OCI-LY7 (cell line): ENCODE data around the gene KAZALD1. TPM values are rescaled to one million over a fixed set of nuclear protein-coding genes. Genes with fewer than 3 reads are reported as not detected.
A peak's percentile ranks its signal among the peaks of the same experiment; 100 is the strongest.

ENCODE experiments used
- BruUV-seq: library from RNA; stranded (reverse); fragments of 400-500 nt; replicated peaks from 2 replicates; lab custom pipeline; 2021; lab: Mats Ljungman, UMichigan
- CTCF ChIA-PET: fragments of 300-600 bp; sonication (Branson Sonifier 250); formaldehyde crosslinking; loops from one replicate; lab custom pipeline; 2022; ENCODE audit warnings: antibody characterized with exemption; ENCODE audit not compliant: unreplicated experiment; lab: Charles Lee
- POLR2A ChIA-PET: fragments of 300-600 bp; sonication (Branson Sonifier 250); formaldehyde crosslinking; loops from one replicate; lab custom pipeline; 2022; ENCODE audit warnings: antibody characterized with exemption; lab: Charles Lee
- DNase-seq: peaks from one replicate; pipeline ENCODE4 v3.0.0-alpha.2; 2015; ENCODE audit warnings: low spot score
- H2AFZ ChIP-seq: fragments of 200-600 bp; sonication (generic), shearing (Covaris generic); 2 replicates; pipeline ENCODE4 v1.6.1; 2014; ENCODE audit warnings: mild to moderate bottlenecking, antibody characterized with exemption, low read length, moderate library complexity
- H3K27ac ChIP-seq: fragments of 200-600 bp; sonication (generic); 2 replicates; pipeline ENCODE4 v1.5.1; 2014; ENCODE audit warnings: mixed run types, low read depth, mild to moderate bottlenecking, moderate library complexity, low read length, inconsistent platforms; ENCODE audit not compliant: poor library complexity, severe bottlenecking
- H3K36me3 ChIP-seq: fragments of 200-600 bp; sonication (generic); 2 replicates; pipeline ENCODE4 v1.6.1; 2014; ENCODE audit warnings: mild to moderate bottlenecking, antibody characterized with exemption, low read length, moderate library complexity, mixed read lengths; ENCODE audit not compliant: insufficient read depth
- H3K4me1 ChIP-seq: fragments of 200-600 bp; sonication (generic); 2 replicates; pipeline ENCODE4 v1.5.1; 2014; ENCODE audit warnings: mild to moderate bottlenecking, low read length; ENCODE audit not compliant: insufficient read depth, poor library complexity, severe bottlenecking
- H3K4me2 ChIP-seq: fragments of 200-600 bp; sonication (generic); 2 replicates; pipeline ENCODE4 v1.6.1; 2014; ENCODE audit warnings: mild to moderate bottlenecking, low read length
- H3K4me3 ChIP-seq: fragments of 200-600 bp; sonication (generic); 2 replicates; pipeline ENCODE4 v1.5.1; 2014; ENCODE audit warnings: mild to moderate bottlenecking, low read depth, low read length; ENCODE audit not compliant: poor library complexity, severe bottlenecking
- H3K79me2 ChIP-seq: fragments of 200-600 bp; sonication (generic); 2 replicates; pipeline ENCODE4 v1.6.1; 2016; ENCODE audit warnings: low read depth, mild to moderate bottlenecking, low read length, moderate library complexity, mixed read lengths; ENCODE audit not compliant: insufficient read depth
- H3K9me2 ChIP-seq: fragments of 200-600 bp; sonication (generic); 2 replicates; pipeline ENCODE4 v1.6.1; 2016; ENCODE audit warnings: mild to moderate bottlenecking, low read length, mixed read lengths; ENCODE audit not compliant: insufficient read depth
- H3K9me3 ChIP-seq: fragments of 200-600 bp; sonication (generic); 2 replicates; pipeline ENCODE4 v1.6.1; 2014; ENCODE audit warnings: mild to moderate bottlenecking, mixed run types, low read length, mixed read lengths
- H4K20me1 ChIP-seq: fragments of 200-600 bp; sonication (generic); 2 replicates; pipeline ENCODE4 v1.6.1; 2014; ENCODE audit warnings: mild to moderate bottlenecking, antibody characterized with exemption, low read length, moderate library complexity, mixed read lengths; ENCODE audit not compliant: insufficient read depth
- CTCF ChIP-seq: fragments of 200-600 bp; sonication (generic); conservative IDR thresholded peaks from 2 replicates; pipeline ENCODE4 v1.5.1; 2014; ENCODE audit warnings: mild to moderate bottlenecking, antibody characterized with exemption, low read length, moderate library complexity, mixed read lengths
- EZH2phosphoT487 ChIP-seq: fragments of 200-600 bp; sonication (generic); IDR thresholded peaks from 2 replicates; pipeline ENCODE4 v1.6.1; 2018; ENCODE audit warnings: low read depth, borderline replicate concordance, mild to moderate bottlenecking, mixed run types, antibody characterized with exemption, low read length, moderate library complexity, mixed read lengths
- intact Hi-C: fragments of 100-400 bp; cut with micrococcal nuclease; formaldehyde crosslinking; loops from one replicate; pipeline ENCODE4 v1.10.0; 2022; ENCODE audit not compliant: unreplicated experiment
- total RNA-seq, 2 experiments: library from RNA; depleted of rRNA in 1 of 2; stranded (reverse); fragments of >200 nt in 1 of 2; shearing (Covaris generic) in 1 of 2; gene quantifications; 2 replicates each; pipeline ENCODE4 v1.2.3, GENCODE V29; 2014 to 2022

Gene KAZALD1
- total RNA-seq, 2 experiments from 2014 or later: 18.8 to 36.4 TPM

GRCh38 chr10:101052285-101052684, 9.5 kb upstream of the KAZALD1 start:
- no peak for DNase-seq
- Histone ChIP-seq H4K20me1 (peaks cover 13% of the 10 kb centered on the region; the same call in 1 of the 2 replicates), H3K27ac (no peak overlapping the region), H3K79me2 (peaks cover 40% of the 10 kb centered on the region), H3K4me3 (no peak overlapping the region), H3K9me2 (no peaks in the 10 kb centered on the region), H3K4me1 (peaks cover 57% of the 10 kb centered on the region), H3K36me3 (peaks cover 30% of the 10 kb centered on the region), H2AFZ (no peak overlapping the region), H3K9me3 (no peaks in the 10 kb centered on the region), H3K4me2 (peak overlapping the region; percentile 69; the same call in 1 of the 2 replicates)
- CTCF ChIA-PET: interaction anchor here (1.3 to 1.5 kb wide), 2 partner anchors 8 to 9 kb away, joined by 3 to 5 read pairs; no protein-coding TSS in a partner anchor
- no peak for TF ChIP-seq CTCF
- no peak for TF ChIP-seq EZH2phosphoT487
- no TSS peak for BruUV-seq
- POLR2A ChIA-PET: interaction anchor here (1.4 to 2.9 kb wide), 3 partner anchors 9 to 11 kb away, joined by 8 to 19 read pairs (median 10); partner anchors contain the start of gene KAZALD1
- intact Hi-C loops: no loop called here

- Histone ChIP-seq H3K4me3 (no peak overlapping the region), H3K4me1 (peaks cover 70% of the 10 kb centered on the region), H3K9me3 (no peaks in the 10 kb centered on the region), H3K9me2 (no peaks in the 10 kb centered on the region), H3K4me2 (no peak overlapping the region), H3K36me3 (peaks cover 39% of the 10 kb centered on the region), H3K79me2 (peaks cover 53% of the 10 kb centered on the region), H3K27ac (no peak overlapping the region), H4K20me1 (peaks cover 13% of the 10 kb centered on the region; the same call in 1 of the 2 replicates), H2AFZ (no peak overlapping the region)
- TF ChIP-seq CTCF: no peak
- TF ChIP-seq EZH2phosphoT487: no peak
- intact Hi-C loops: no loop called here
- no peak for DNase-seq
- ChIA-PET POLR2A (no interaction called here), CTCF (interaction anchor here (1.0 kb wide), 2 partner anchors 8 to 707 kb away, joined by 3 read pairs; partner anchors contain the start of gene KAZALD1)
- BruUV-seq: no TSS peak
Measured at GRCh38 chr10:101053516-101053915, 8.3 kb upstream of the KAZALD1 start.

- no TSS peak for BruUV-seq
Measured at GRCh38 chr10:101054351-101054750, 7.4 kb upstream of the KAZALD1 start.

More at GRCh38 chr10:101054351-101054750, 7.4 kb upstream of the KAZALD1 start:
- Histone ChIP-seq H4K20me1 (peaks cover 13% of the 10 kb centered on the region; the same call in 1 of the 2 replicates), H2AFZ (no peak overlapping the region), H3K9me2 (no peaks in the 10 kb centered on the region), H3K4me2 (0 out of 2 replicates have a peak overlapping the region, but pooled peaks have one; percentile 76), H3K4me3 (no peak overlapping the region), H3K79me2 (peaks cover 61% of the 10 kb centered on the region), H3K27ac (no peak overlapping the region), H3K36me3 (peaks cover 43% of the 10 kb centered on the region), H3K9me3 (no peaks in the 10 kb centered on the region), H3K4me1 (peaks cover 76% of the 10 kb centered on the region)
- ChIA-PET POLR2A (interaction anchor here (1.0 kb wide), 1 partner anchor 11 kb away, joined by 5 read pairs; no protein-coding TSS in a partner anchor), CTCF (no interaction called here)
- no peak for DNase-seq
- intact Hi-C loops: no loop called here
- no peak for TF ChIP-seq EZH2phosphoT487
- TF ChIP-seq CTCF: no peak
